GM19328 (cell line): ENCODE results near the gene SIGLEC7.
A peak's percentile ranks its signal among the peaks of the same experiment; 100 is the strongest.

ENCODE experiments used
- ATAC-seq: cut with Tn5 transposase; IDR thresholded peaks from one replicate; pipeline ENCODE4 v1.9.1; 2021; ENCODE audit warnings: mild to moderate bottlenecking, moderate library complexity; ENCODE audit not compliant: unreplicated experiment

SIGLEC7 gene

GRCh38 chr19:51142119-51142518 is at the start of gene SIGLEC7:
Gene SIGLEC7 (plus strand): TSS chr19:51142301. CDS start chr19:51142370, 69 bp downstream.
- ATAC-seq: no peak

GRCh38 chr19:51093101-51093500 is 49.0 kb upstream of the SIGLEC7 start:
- no peak for ATAC-seq

GRCh38 chr19:51093510-51094345 is 48.4 kb upstream of the SIGLEC7 start:
- no peak for ATAC-seq

GRCh38 chr19:51094696-51095279 is 47.3 kb upstream of the SIGLEC7 start:
- no peak for ATAC-seq

- no peak for ATAC-seq
These were observed 45.5 kb upstream of the SIGLEC7 start for GRCh38 chr19:51096473-51097165.

- no peak for ATAC-seq
These were observed 44.8 kb upstream of the SIGLEC7 start for GRCh38 chr19:51097166-51097738.

- ATAC-seq: no peak
These were observed 44.3 kb upstream of the SIGLEC7 start for GRCh38 chr19:51097796-51098195.

GRCh38 chr19:51098365-51099046 is 43.6 kb upstream of the SIGLEC7 start:
- ATAC-seq: no peak

- ATAC-seq: no peak
These were observed 43.1 kb upstream of the SIGLEC7 start for GRCh38 chr19:51099047-51099382.

- ATAC-seq: no peak
These were observed 41.5 kb upstream of the SIGLEC7 start for GRCh38 chr19:51100601-51101000.

GRCh38 chr19:51101171-51101865 is 40.8 kb upstream of the SIGLEC7 start:
- ATAC-seq: no peak

GRCh38 chr19:51102991-51103390 is 39.1 kb upstream of the SIGLEC7 start:
- no peak for ATAC-seq

- ATAC-seq: no peak
These were observed 38.2 kb upstream of the SIGLEC7 start for GRCh38 chr19:51103926-51104341.

- no peak for ATAC-seq
These were observed 34.6 kb upstream of the SIGLEC7 start for GRCh38 chr19:51107406-51108065.

- ATAC-seq: peak; percentile 95
These were observed 33.9 kb upstream of the SIGLEC7 start, which contains the start of gene CTU1 for GRCh38 chr19:51108066-51108804. Gene CTU1 (minus strand): TSS chr19:51108409. CDS start chr19:51104569, 3,840 bp downstream.

- ATAC-seq: peak; percentile 22
These were observed 33.3 kb upstream of the SIGLEC7 start for GRCh38 chr19:51108805-51109146.

- no peak for ATAC-seq
These were observed 31.5 kb upstream of the SIGLEC7 start for GRCh38 chr19:51110666-51110971.

- no peak for ATAC-seq
These were observed 30.5 kb upstream of the SIGLEC7 start for GRCh38 chr19:51111606-51112005.

- no peak for ATAC-seq
These were observed 27.9 kb upstream of the SIGLEC7 start for GRCh38 chr19:51114087-51114729.
